SK-N-SH (cell line): ENCODE data around the gene DPYSL4. TPM values are rescaled to one million over a fixed set of nuclear protein-coding genes. Genes with fewer than 3 reads are reported as not detected.

ENCODE experiments used
- CTCF ChIA-PET: fragments of 300-600, 350-600 bp; formaldehyde crosslinking; extraction: SDS; loops from one replicate; lab custom pipeline; 2021; lab: Yijun Ruan, JAX
- POLR2A ChIA-PET: fragments of 350-600 bp; sonication (Branson Sonifier 250); formaldehyde crosslinking; extraction: SDS; loops from one replicate; lab custom pipeline; 2020; ENCODE audit warnings: antibody characterized with exemption, inconsistent platforms; lab: Yijun Ruan, JAX
- DNase-seq: peaks from one replicate; pipeline ENCODE4 v3.0.0; 2012
- H2AFZ ChIP-seq: fragments of 200-600 bp; sonication (generic); 2 replicates; pipeline ENCODE4 v1.8.1; 2016; ENCODE audit warnings: antibody characterized with exemption, mild to moderate bottlenecking, low read depth
- H3F3A ChIP-seq: fragments of 200-600 bp; sonication (generic); replicated peaks from 2 replicates; pipeline ENCODE3; 2016; ENCODE audit warnings: antibody characterized with exemption, mild to moderate bottlenecking; ENCODE audit not compliant: insufficient read depth
- H3K27ac ChIP-seq, 2 experiments: fragments of 200-500 bp in 1 of 2; fragments of 200-600 bp in 1 of 2; sonication (Bioruptor generic) in 1 of 2; sonication (generic), shearing (Covaris generic) in 1 of 2; 2 replicates each; pipeline versions ENCODE4 v1.5.1 to v1.6.1; 2014 to 2016; ENCODE audit warnings: low read depth in 2 of 2, inconsistent platforms in 1 of 2, low read length in 1 of 2, mild to moderate bottlenecking in 1 of 2, mixed read lengths in 1 of 2
- H3K27me3 ChIP-seq: fragments of 200-600 bp; sonication (generic), shearing (Covaris generic); 2 replicates; pipeline ENCODE4 v1.6.1; 2016; ENCODE audit warnings: mixed run types; ENCODE audit not compliant: insufficient read depth
- H3K36me3 ChIP-seq, 2 experiments: fragments of 200-500 bp in 1 of 2; fragments of 200-600 bp in 1 of 2; sonication (Bioruptor generic) in 1 of 2; sonication (generic) in 1 of 2; replicated peaks in 1 of 2; 2 replicates each; pipeline versions ENCODE3 to v1.5.1; 2014 to 2016; ENCODE audit warnings: low read length in 1 of 2, mild to moderate bottlenecking in 1 of 2; ENCODE audit not compliant: insufficient read depth in 2 of 2, control insufficient read depth in 1 of 2
- H3K4me1 ChIP-seq, 2 experiments: fragments of 200-500 bp in 1 of 2; fragments of 200-600 bp in 1 of 2; sonication (Bioruptor generic) in 1 of 2; sonication (generic), shearing (Covaris generic) in 1 of 2; 2 replicates each; pipeline versions ENCODE4 v1.5.1 to v1.6.1; 2014 to 2016; ENCODE audit warnings: low read depth in 1 of 2, low read length in 1 of 2, mixed run types in 1 of 2; ENCODE audit not compliant: insufficient read depth in 2 of 2, control insufficient read depth in 1 of 2
- H3K4me2 ChIP-seq: fragments of 200-600 bp; sonication (generic), shearing (Covaris generic); 2 replicates; pipeline ENCODE4 v1.6.1; 2017; ENCODE audit warnings: mixed run types
- H3K4me3 ChIP-seq, 2 experiments: fragments of 200-500 bp in 1 of 2; fragments of 200-600 bp in 1 of 2; sonication (Bioruptor generic) in 1 of 2; sonication (generic), shearing (Covaris generic) in 1 of 2; 2 replicates each; pipeline versions ENCODE4 v1.5.1 to v1.8.1; 2014 to 2016; ENCODE audit warnings: low read depth in 2 of 2, inconsistent platforms in 1 of 2, low read length in 1 of 2, mild to moderate bottlenecking in 1 of 2, mixed read lengths in 1 of 2, moderate library complexity in 1 of 2
- H3K79me2 ChIP-seq: fragments of 200-600 bp; sonication (generic); 2 replicates; pipeline ENCODE4 v1.8.1; 2017; ENCODE audit warnings: mild to moderate bottlenecking; ENCODE audit not compliant: insufficient read depth
- H3K9ac ChIP-seq: fragments of 200-600 bp; sonication (generic); 2 replicates; pipeline ENCODE4 v1.6.1; 2017; ENCODE audit warnings: mixed run types
- H3K9me2 ChIP-seq: fragments of 200-600 bp; sonication (generic); 2 replicates; pipeline ENCODE4 v1.6.1; 2017; ENCODE audit warnings: mixed run types
- H3K9me3 ChIP-seq: fragments of 200-600 bp; sonication (generic); 2 replicates; pipeline ENCODE4 v1.6.1; 2017; ENCODE audit warnings: mixed run types, mild to moderate bottlenecking, moderate library complexity
- H4K20me1 ChIP-seq: fragments of 200-600 bp; sonication (generic); 2 replicates; pipeline ENCODE4 v1.6.1; 2017; ENCODE audit warnings: mild to moderate bottlenecking, mixed run types; ENCODE audit not compliant: insufficient read depth
- CHD2 ChIP-seq: fragments of 150-350 bp; IDR thresholded peaks from 2 replicates; pipeline ENCODE4 v1.6.1; 2018; ENCODE audit warnings: low read length; ENCODE audit not compliant: partially characterized antibody
- FOSL2 ChIP-seq: IDR thresholded peaks from 2 replicates; pipeline ENCODE4 v1.4.0; 2012; ENCODE audit warnings: low read depth, mild to moderate bottlenecking, moderate library complexity, borderline replicate concordance
- FOXM1 ChIP-seq: IDR thresholded peaks from 2 replicates; pipeline ENCODE4 v1.4.0; 2012; ENCODE audit warnings: low read depth, mild to moderate bottlenecking
- POLR2AphosphoS5 ChIP-seq: IDR thresholded peaks from 2 replicates; pipeline ENCODE4 v1.6.1; 2012; ENCODE audit warnings: low read depth, low read length
- RAD21 ChIP-seq: IDR thresholded peaks from 2 replicates; pipeline ENCODE4 v1.6.1; 2012; ENCODE audit warnings: mild to moderate bottlenecking, low read length
- RCOR1 ChIP-seq: fragments of 150-350 bp; IDR thresholded peaks from 2 replicates; pipeline ENCODE4 v1.6.1; 2017; ENCODE audit warnings: antibody characterized with exemption, low read length
- RXRA ChIP-seq: IDR thresholded peaks from 2 replicates; pipeline ENCODE4 v1.4.0; 2012; ENCODE audit warnings: low read depth, mild to moderate bottlenecking, borderline replicate concordance
- SIN3A ChIP-seq: IDR thresholded peaks from 2 replicates; pipeline ENCODE4 v1.6.1; 2012; ENCODE audit warnings: low read depth, mild to moderate bottlenecking, low read length, moderate library complexity, borderline replicate concordance
- TAF1 ChIP-seq: IDR thresholded peaks from 2 replicates; pipeline ENCODE4 v1.6.1; 2012; ENCODE audit warnings: low read depth, mild to moderate bottlenecking, low read length, moderate library complexity, borderline replicate concordance
- TCF12 ChIP-seq: IDR thresholded peaks from 2 replicates; pipeline ENCODE4 v1.4.0; 2012
- TEAD4 ChIP-seq: IDR thresholded peaks from 2 replicates; pipeline ENCODE4 v1.4.0; 2012; ENCODE audit warnings: mild to moderate bottlenecking, borderline replicate concordance; ENCODE audit not compliant: insufficient read depth
- WGBS: methylation state at CpG from one replicate; pipeline ENCODE4 v1.1.6; 2017; ENCODE audit warnings: low lambda C conversion rate; 5-methylcytosine and 5-hydroxymethylcytosine counted together
- polyA plus RNA-seq, 3 experiments: library from polyadenylated mRNA; depleted of rRNA; stranded (reverse); fragments of >200 nt; gene quantifications; 2 replicates each; pipeline ENCODE4 v1.2.3, GENCODE V29; 2012
- TF ChIP-seq, protein P1 (sequence below): IDR thresholded peaks from 2 replicates; pipeline ENCODE4; 2012

The DPYSL4 gene
- polyA plus RNA-seq, 1 of the 3 experiments (the other 2 are of a cell fraction), result 21.8 TPM

DNA sequence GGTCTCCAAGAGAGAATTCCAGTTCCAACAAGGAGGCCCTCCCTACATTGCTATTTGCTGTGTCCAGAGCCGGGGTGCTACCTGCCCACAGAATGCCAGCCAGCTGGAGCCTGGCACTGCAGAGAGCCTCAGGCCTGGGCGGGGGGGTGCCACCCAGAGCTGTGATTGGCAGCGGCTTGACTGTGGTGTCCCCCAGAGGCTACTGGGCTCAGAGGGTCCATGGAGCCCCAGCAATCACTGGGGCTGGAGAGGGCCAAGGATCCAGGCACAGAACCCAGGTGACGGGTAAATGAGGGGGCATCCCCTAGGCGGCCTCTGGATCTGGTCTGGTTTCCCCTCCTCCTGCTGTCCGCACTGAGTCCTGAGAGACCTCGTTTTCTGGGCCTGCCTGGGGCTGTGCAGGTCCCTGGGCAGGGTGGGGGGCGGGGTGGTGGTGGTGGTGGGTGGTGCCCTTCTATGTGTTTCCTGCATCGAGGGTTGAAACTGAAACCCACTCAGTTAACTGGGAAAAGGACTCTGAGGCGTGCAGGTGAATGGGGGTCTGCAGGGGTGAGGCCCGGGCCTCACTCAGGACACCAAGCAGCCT lies 12.6 kb downstream of the DPYSL4 start:
- Histone ChIP-seq H4K20me1 (no peaks in the 10 kb centered on the region), H2AFZ (no peak overlapping the region), H3K4me3 (no peak overlapping the region), H3K4me2 (no peak overlapping the region), H3K9me2 (no peaks in the 10 kb centered on the region), H3K9ac (no peak overlapping the region), H3K36me3 (peaks cover 0 to 29% of the 10 kb centered on the region in 2 experiments), H3K4me1 (no peaks in the 10 kb centered on the region), H3K79me2 (no peaks in the 10 kb centered on the region), H3K9me3 (no peaks in the 10 kb centered on the region), H3K27me3 (no peaks in the 10 kb centered on the region), H3F3A (no peaks in the 10 kb centered on the region), H3K27ac (no peak overlapping the region; a peak in 1 of 4 replicates)
- peak; percentile 42 for DNase-seq
- CTCF ChIA-PET, result interaction anchor here (1.0 kb wide), 1 partner anchor 34 kb away, joined by 3 read pairs; no protein-coding TSS in a partner anchor
- POLR2A ChIA-PET, result no interaction called here
- TF ChIP-seq TCF12, result no peak
- no peak for TF ChIP-seq TAF1
- TF ChIP-seq RCOR1, result no peak
- TF ChIP-seq RAD21, result no peak
- TF ChIP-seq RXRA, result no peak
- TF ChIP-seq POLR2AphosphoS5, result no peak
- WGBS, result 100% methylated on average over 5 of the region's 11 CpGs

DNA sequence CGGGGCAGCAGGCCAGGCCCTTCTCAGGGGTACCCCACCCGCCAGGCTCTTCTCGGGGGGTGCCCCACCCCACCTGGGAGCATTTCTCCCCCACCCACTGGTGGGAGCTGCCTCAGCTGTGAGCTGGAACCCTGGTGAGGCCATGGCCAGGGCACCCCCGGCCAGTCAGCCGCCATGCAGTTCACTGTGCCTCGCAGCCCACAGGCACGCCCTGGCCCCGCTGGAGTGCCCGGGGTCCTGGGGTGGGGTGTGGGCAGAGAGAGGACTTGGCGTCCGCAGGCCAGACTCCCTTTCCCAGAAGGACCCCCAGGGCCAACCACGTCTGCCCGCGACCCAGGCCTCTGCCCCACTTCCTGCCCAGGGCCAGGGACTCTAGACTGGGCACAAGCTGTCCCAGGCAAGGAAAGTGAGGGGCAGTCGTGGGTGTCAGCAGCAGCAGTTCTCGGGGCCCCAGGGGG lies 13.1 kb downstream of the DPYSL4 start:
- no peaks in the 10 kb centered on the region for H3K79me2 ChIP-seq
- no peaks in the 10 kb centered on the region for H3F3A ChIP-seq
- DNase-seq, result no peak
- no peaks in the 10 kb centered on the region for H3K4me1 ChIP-seq
- CTCF ChIA-PET, result interaction anchor here (1.0 kb wide), 1 partner anchor 34 kb away, joined by 3 read pairs; no protein-coding TSS in a partner anchor
- H3K4me2 ChIP-seq, result no peak overlapping the region
- H3K36me3 ChIP-seq, result peaks cover 0 to 26% of the 10 kb centered on the region in 2 experiments
- 87% methylated on average over 3 of the region's 16 CpGs for WGBS
- no peaks in the 10 kb centered on the region for H3K9me2 ChIP-seq
- H2AFZ ChIP-seq, result no peak overlapping the region
- no peak overlapping the region for H3K4me3 ChIP-seq
- TF ChIP-seq FOSL2 (no peak), TEAD4 (no peak), FOXM1 (no peak), SIN3A (no peak), CHD2 (no peak)
- TF ChIP-seq, protein P1, sequence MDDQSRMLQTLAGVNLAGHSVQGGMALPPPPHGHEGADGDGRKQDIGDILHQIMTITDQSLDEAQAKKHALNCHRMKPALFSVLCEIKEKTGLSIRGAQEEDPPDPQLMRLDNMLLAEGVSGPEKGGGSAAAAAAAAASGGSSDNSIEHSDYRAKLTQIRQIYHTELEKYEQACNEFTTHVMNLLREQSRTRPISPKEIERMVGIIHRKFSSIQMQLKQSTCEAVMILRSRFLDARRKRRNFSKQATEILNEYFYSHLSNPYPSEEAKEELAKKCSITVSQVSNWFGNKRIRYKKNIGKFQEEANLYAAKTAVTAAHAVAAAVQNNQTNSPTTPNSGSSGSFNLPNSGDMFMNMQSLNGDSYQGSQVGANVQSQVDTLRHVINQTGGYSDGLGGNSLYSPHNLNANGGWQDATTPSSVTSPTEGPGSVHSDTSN, result no peak
- H3K27ac ChIP-seq, result no peak overlapping the region; a peak in 1 of 4 replicates
- H4K20me1 ChIP-seq, result no peaks in the 10 kb centered on the region
- H3K27me3 ChIP-seq, result no peaks in the 10 kb centered on the region
- H3K9ac ChIP-seq, result no peak overlapping the region
- POLR2A ChIA-PET, result no interaction called here
- no peaks in the 10 kb centered on the region for H3K9me3 ChIP-seq
